Small intestine (tissue), 7 donors: ENCODE results near the gene HIPK4. TPM values are rescaled to one million over a fixed set of nuclear protein-coding genes. Genes with fewer than 3 reads are reported as not detected.

Experiments
- DNase-seq, 2 donors: peaks; one replicate each; pipeline versions ENCODE4 v3.0.0 to v3.0.0-alpha.2; 2013
- FAIRE-seq: peaks from 2 replicates; lab custom pipeline; 2012; peaks lifted over from hg19 to GRCh38; lab: Jason Lieb, UNC
- H3K27ac ChIP-seq, 3 donors: one replicate each; pipeline ENCODE4 v1.5.1; 2013; ENCODE audit warnings: low read length in 2 of 3, mild to moderate bottlenecking in 2 of 3, control low read depth in 1 of 3, inconsistent platforms in 1 of 3, low read depth in 1 of 3, moderate library complexity in 1 of 3
- H3K27me3 ChIP-seq, 3 donors: one replicate each; pipeline ENCODE4 v1.6.1; 2013; ENCODE audit warnings: low read length in 3 of 3, inconsistent platforms in 1 of 3; ENCODE audit not compliant: control insufficient read depth in 3 of 3, insufficient read depth in 3 of 3
- H3K36me3 ChIP-seq, 3 donors: one replicate each; pipeline ENCODE4 v1.6.1; 2013; ENCODE audit warnings: low read length in 3 of 3, inconsistent platforms in 1 of 3, low read depth in 1 of 3, mild to moderate bottlenecking in 1 of 3, moderate library complexity in 1 of 3; ENCODE audit not compliant: control insufficient read depth in 3 of 3, insufficient read depth in 2 of 3
- H3K4me1 ChIP-seq, 3 donors: one replicate each; pipeline ENCODE4 v1.6.1; 2013; ENCODE audit warnings: low read length in 2 of 3, inconsistent platforms in 1 of 3, low read depth in 1 of 3, mild to moderate bottlenecking in 1 of 3, moderate library complexity in 1 of 3; ENCODE audit not compliant: control insufficient read depth in 3 of 3, insufficient read depth in 2 of 3
- H3K4me3 ChIP-seq, 3 donors: one replicate each; pipeline ENCODE4 v1.5.1; 2013; ENCODE audit warnings: low read length in 3 of 3, control low read depth in 1 of 3, inconsistent platforms in 1 of 3, low read depth in 1 of 3, mild to moderate bottlenecking in 1 of 3, moderate library complexity in 1 of 3
- H3K9me3 ChIP-seq, 2 donors: one replicate each; pipeline ENCODE4 v1.6.1; 2013; ENCODE audit warnings: low read depth in 1 of 2, low read length in 1 of 2; ENCODE audit not compliant: control insufficient read depth in 2 of 2, insufficient read depth in 1 of 2
- WGBS, 3 donors: extraction: QIAGEN DNeasy Blood & Tissue Kit; methylation state at CpG; one replicate each; pipeline ENCODE4 v1.1.7; 2013; 5-methylcytosine and 5-hydroxymethylcytosine counted together
- polyA plus RNA-seq, 4 donors: library from polyadenylated mRNA; stranded (reverse) in 3 of 4; unstranded in 1 of 4; fragments of 200-250 nt in 3 of 4; fragments of 120-200 nt in 1 of 4; gene quantifications; one replicate each; pipeline versions ENCODE4 v1.2.1 to v1.2.3, GENCODE V29; 2013
- donor health status: healthy with polysubstance abuse.
- donor health status: control.
- donor health status: control.
- donor health status: Bipolar disorder and iron deficiency.
- donor health status: healthy.

HIPK4 gene
- polyA plus RNA-seq, 4 donors, result 0.07 TPM; not detected in 2

GRCh38 chr19:40420451-40420765 lies 30.4 kb upstream of the HIPK4 start:
- peak overlapping the region; percentile 64 to 68 (median 66) for H3K4me3 ChIP-seq
- no peaks in the 10 kb centered on the region for H3K27me3 ChIP-seq
- 45 to 52% (median 46%) methylated on average over 14 of the region's 14 CpGs for WGBS, 3 donors
- DNase-seq (no peak), FAIRE-seq (no peak)
- peaks cover 0 to 18% (median 4%) of the 10 kb centered on the region in 3 donors for H3K36me3 ChIP-seq
- H3K4me1 ChIP-seq, result peaks cover 0 to 31% (median 0%) of the 10 kb centered on the region in 3 donors
- H3K27ac ChIP-seq, result peak overlapping the region in 2 of 3 donors; percentile 98 to 100
- no peaks in the 10 kb centered on the region for H3K9me3 ChIP-seq

GRCh38 chr19:40419780-40420179 lies 29.8 kb upstream of the HIPK4 start:
- FAIRE-seq, result no peak

GRCh38 chr19:40419066-40419612 lies 29.2 kb upstream of the HIPK4 start:
- Histone ChIP-seq H3K9me3 (no peaks in the 10 kb centered on the region), H3K4me3 (no peak overlapping the region), H3K4me1 (peaks cover 0 to 34% (median 0%) of the 10 kb centered on the region in 3 donors), H3K27ac (no peak overlapping the region), H3K27me3 (no peaks in the 10 kb centered on the region), H3K36me3 (peaks cover 0 to 18% (median 4%) of the 10 kb centered on the region in 3 donors)
- WGBS, 3 donors, result 79 to 82% (median 80%) methylated on average over 5 of the region's 5 CpGs
- DNase-seq, result no peak
- FAIRE-seq, result no peak

More at GRCh38 chr19:40419780-40420179, 29.8 kb upstream of the HIPK4 start:
- Histone ChIP-seq H3K36me3 (peaks cover 0 to 18% (median 4%) of the 10 kb centered on the region in 3 donors), H3K4me3 (no peak overlapping the region), H3K4me1 (peaks cover 0 to 34% (median 0%) of the 10 kb centered on the region in 3 donors), H3K27ac (no peak overlapping the region), H3K27me3 (no peaks in the 10 kb centered on the region), H3K9me3 (no peaks in the 10 kb centered on the region)
- DNase-seq, result no peak
- 82 to 89% (median 85%) methylated on average over 5 of the region's 5 CpGs for WGBS, 3 donors

GRCh38 chr19:40418040-40418439 lies 28.1 kb upstream of the HIPK4 start:
- H3K36me3 ChIP-seq, result peaks cover 0 to 11% (median 4%) of the 10 kb centered on the region in 3 donors
- peaks cover 0 to 4% (median 0%) of the 10 kb centered on the region in 3 donors for H3K27me3 ChIP-seq
- FAIRE-seq, result no peak
- 90 to 91% (median 90%) methylated on average over 3 of the region's 3 CpGs for WGBS, 3 donors
- no peak overlapping the region for H3K4me3 ChIP-seq
- peak overlapping the region in 2 of 3 donors; percentile 78 to 83 for H3K27ac ChIP-seq
- DNase-seq, result no peak
- H3K4me1 ChIP-seq, result peaks cover 0 to 34% (median 0%) of the 10 kb centered on the region in 3 donors
- H3K9me3 ChIP-seq, result no peaks in the 10 kb centered on the region

GRCh38 chr19:40417643-40417981 lies 27.6 kb upstream of the HIPK4 start:
- Histone ChIP-seq H3K27ac (peak overlapping the region in 2 of 3 donors; percentile 78 to 83), H3K4me3 (no peak overlapping the region), H3K9me3 (no peaks in the 10 kb centered on the region), H3K36me3 (peaks cover 0 to 7% (median 3%) of the 10 kb centered on the region in 3 donors), H3K4me1 (peaks cover 0 to 34% (median 0%) of the 10 kb centered on the region in 3 donors), H3K27me3 (peaks cover 0 to 4% (median 0%) of the 10 kb centered on the region in 3 donors)
- FAIRE-seq (no peak), DNase-seq (no peak)
- 76 to 82% (median 76%) methylated on average over 4 of the region's 4 CpGs for WGBS, 3 donors

GRCh38 chr19:40416918-40417642 lies 27.1 kb upstream of the HIPK4 start:
- H3K9me3 ChIP-seq, result no peaks in the 10 kb centered on the region

GRCh38 chr19:40415768-40416167 lies 25.8 kb upstream of the HIPK4 start:
- DNase-seq, result no peak
- Histone ChIP-seq H3K27me3 (peaks cover 0 to 4% (median 0%) of the 10 kb centered on the region in 3 donors), H3K9me3 (no peaks in the 10 kb centered on the region), H3K27ac (no peak overlapping the region), H3K4me3 (no peak overlapping the region), H3K4me1 (peaks cover 0 to 30% (median 0%) of the 10 kb centered on the region in 3 donors), H3K36me3 (no peaks in the 10 kb centered on the region)
- FAIRE-seq, result no peak
- 65 to 82% (median 71%) methylated on average over 2 of the region's 2 CpGs for WGBS, 3 donors

More at GRCh38 chr19:40416918-40417642, 27.1 kb upstream of the HIPK4 start:
- FAIRE-seq (no peak), DNase-seq (peak in 1 of 2 donors; percentile 50)
- Histone ChIP-seq H3K4me3 (no peak overlapping the region), H3K36me3 (peaks cover 0 to 3% (median 0%) of the 10 kb centered on the region in 3 donors), H3K27me3 (peaks cover 0 to 4% (median 0%) of the 10 kb centered on the region in 3 donors), H3K27ac (peak overlapping the region in 2 of 3 donors; percentile 78 to 83), H3K4me1 (peaks cover 0 to 33% (median 0%) of the 10 kb centered on the region in 3 donors)
- WGBS, 3 donors, result 40 to 54% (median 43%) methylated on average over 16 of the region's 16 CpGs

GRCh38 chr19:40414542-40415535 lies 24.9 kb upstream of the HIPK4 start:
- Histone ChIP-seq H3K4me1 (peaks cover 0 to 27% (median 0%) of the 10 kb centered on the region in 3 donors), H3K27ac (no peak overlapping the region), H3K9me3 (no peaks in the 10 kb centered on the region), H3K36me3 (no peaks in the 10 kb centered on the region), H3K27me3 (peaks cover 0 to 4% (median 0%) of the 10 kb centered on the region in 3 donors), H3K4me3 (no peak overlapping the region)
- FAIRE-seq, result no peak
- no peak for DNase-seq
- WGBS, 3 donors, result 84 to 90% (median 86%) methylated on average over 19 to 21 of the region's 21 CpGs
